Measurements from ENCODE around the gene MED13L.

- no peak for TF ChIP-seq CTCF (IDR thresholded peaks at IDR 0.05)
- no peak for TF ChIP-seq POLR2A (IDR thresholded peaks at IDR 0.05)
These were observed 133.6 kb downstream of the MED13L start for GRCh38 chr12:116143909-116144308.
